ENCODE data around the gene ATG12. TPM values are rescaled to one million over a fixed set of nuclear protein-coding genes. Genes with fewer than 3 reads are reported as not detected.

The ATG12 gene
- total and polyA plus RNA-seq, 2 of the 8 experiments (the other 6 are each of a cell fraction or from before 2014, with no cell fraction given), result 23.8 to 49.3 TPM

- FAIRE-seq (no peak), DNase-seq (ENCODE audit: low read depth in 1 of 2, low spot score in 2 of 2) (no peak)
- no peak overlapping the region for H3K27ac ChIP-seq (ENCODE audit: low read depth, low read length)
- H4K91ac ChIP-seq (replicated peaks; ENCODE audit: insufficient read length, low read length), result no peak overlapping the region
- no peak overlapping the region for H2BK20ac ChIP-seq (ENCODE audit: low read length)
- no peaks in the 10 kb centered on the region for H3K9me3 ChIP-seq (ENCODE audit: insufficient read depth in 2 of 2, low read depth in 1 of 2, low read length in 1 of 2)
- H3K23me2 ChIP-seq (ENCODE audit: low read depth, low read length), result peaks cover 5% of the 10 kb centered on the region; the same call in 1 of the 2 replicates
- no peak overlapping the region for H2BK12ac ChIP-seq (ENCODE audit: low read depth, low read length)
- H3K27me3 ChIP-seq (replicated peaks in 1 of 4; ENCODE audit: control insufficient read depth in 3 of 4, extremely low read depth in 1 of 4, insufficient read depth in 3 of 4, low read length in 3 of 4), result no peaks in the 10 kb centered on the region
- peaks cover 4% of the 10 kb centered on the region; the same call in 1 of the 2 replicates for H3K79me1 ChIP-seq (ENCODE audit: low read depth, low read length)
- H2AFZ ChIP-seq (ENCODE audit: low read length), result no peak overlapping the region
- POLR2A ChIA-PET (ENCODE audit: partially characterized antibody), result interaction anchor here (1.0 to 1.2 kb wide), 2 partner anchors 16 to 218 kb away, joined by 3 read pairs; no protein-coding TSS in a partner anchor
- H2BK120ac ChIP-seq (replicated peaks; ENCODE audit: low read depth, low read length), result no peak overlapping the region
- H3K23ac ChIP-seq (ENCODE audit: insufficient read length), result no peak overlapping the region
- CTCF ChIA-PET (ENCODE audit: partially characterized antibody), result interaction anchor here (0.9 to 1.2 kb wide), 3 partner anchors 12 to 224 kb away, joined by 3 to 7 read pairs (median 3); no protein-coding TSS in a partner anchor
- peak overlapping the region in 1 of 4 experiments; percentile 82; a peak in 2 of 8 replicates for H3K4me3 ChIP-seq (ENCODE audit: extremely low read depth in 1 of 4, insufficient read depth in 2 of 4, low read depth in 3 of 4, low read length in 4 of 4)
- H3K79me2 ChIP-seq (ENCODE audit: control insufficient read depth in 1 of 2, insufficient read depth in 2 of 2, low read length in 2 of 2), result peaks cover 5 to 84% of the 10 kb centered on the region in 2 experiments; a peak in 3 of 4 replicates
- no peak overlapping the region for H4K5ac ChIP-seq (ENCODE audit: insufficient read length, low read depth, low read length)
- peaks cover 7 to 9% of the 10 kb centered on the region in 2 experiments for H4K20me1 ChIP-seq (replicated peaks in 1 of 2; ENCODE audit: control insufficient read depth in 1 of 2, insufficient read depth in 2 of 2, low read length in 2 of 2)
- peaks cover 0 to 5% (median 1%) of the 10 kb centered on the region in 4 experiments; a peak in 2 of 7 replicates for H3K4me1 ChIP-seq (replicated peaks in 1 of 4; ENCODE audit: control insufficient read depth in 3 of 4, insufficient read depth in 4 of 4, low read length in 3 of 4)
- no peak overlapping the region for H3K4ac ChIP-seq (replicated peaks; ENCODE audit: insufficient read length, low read depth, low read length)
- H3K9ac ChIP-seq (replicated peaks in 1 of 4; ENCODE audit: extremely low read depth in 1 of 4, low read depth in 3 of 4, low read length in 3 of 4), result no peak overlapping the region
- H3K18ac ChIP-seq (ENCODE audit: extremely low read depth, low read length), result no peak overlapping the region
- H3K56ac ChIP-seq (replicated peaks; ENCODE audit: insufficient read length, low read depth, low read length), result no peak overlapping the region
- H3K36me3 ChIP-seq (ENCODE audit: control insufficient read depth in 2 of 4, insufficient read depth in 4 of 4, low read length in 3 of 4), result no peaks in the 10 kb centered on the region
- H3K4me2 ChIP-seq (ENCODE audit: insufficient read depth in 1 of 2, low read depth in 2 of 2, low read length in 2 of 2), result peak overlapping the region in 1 of 2 experiments; percentile 96; a peak in 1 of 4 replicates
- no peak overlapping the region for H4K8ac ChIP-seq (ENCODE audit: extremely low read depth, insufficient read depth, low read length)
- no peak overlapping the region for H3K14ac ChIP-seq (ENCODE audit: insufficient read length)
- WGBS, 2 experiments (ENCODE audit: extremely low coverage in 1 of 2, insufficient coverage in 1 of 2, insufficient read length in 1 of 2, insufficient replicate concordance in 2 of 2, low coverage in 1 of 2, low lambda C conversion rate in 2 of 2, missing lambda C conversion rate in 1 of 2), result 84% methylated on average over 6 of the region's 6 CpGs; no CpG with 5 or more reads in 1 of the 2 experiments
- no peak overlapping the region for H2BK5ac ChIP-seq (ENCODE audit: low read depth, low read length)
- no peak overlapping the region for H2BK15ac ChIP-seq (ENCODE audit: low read length)
- H2AK5ac ChIP-seq (ENCODE audit: low read depth, low read length), result no peak overlapping the region
- TF ChIP-seq SUZ12 (IDR thresholded peaks at IDR 0.05; ENCODE audit: low read length) (no peak), RNF2 (IDR thresholded peaks at IDR 0.05; ENCODE audit: borderline replicate concordance, low read depth, low read length, missing control alignments, poor library complexity, severe bottlenecking) (no peak), CEBPB (IDR thresholded peaks at IDR 0.05; ENCODE audit: low read depth, low read length) (no peak), GABPA (IDR thresholded peaks at IDR 0.05; ENCODE audit: borderline replicate concordance, insufficient read depth, low read length) (no peak), TCF12 (IDR thresholded peaks at IDR 0.05; ENCODE audit: low read depth, low read length) (no peak), ZNF274 (IDR thresholded peaks at IDR 0.05; ENCODE audit: borderline replicate concordance, extremely low read depth, low read length) (no peak), POLR2AphosphoS5 (IDR thresholded peaks at IDR 0.05; ENCODE audit: low read depth, low read length) (no peak), RXRA (IDR thresholded peaks at IDR 0.05; ENCODE audit: insufficient read depth, low read depth, low read length) (no peak), SIX5 (IDR thresholded peaks at IDR 0.05; ENCODE audit: low read depth, low read length) (no peak), JUN (IDR thresholded peaks at IDR 0.05; ENCODE audit: low read depth, low read length) (no peak), EZH2 (IDR thresholded peaks at IDR 0.05; ENCODE audit: low read depth, low read length, severe bottlenecking) (no peak), CREB1 (IDR thresholded peaks at IDR 0.05) (no peak)
Measured at GRCh38 chr5:115843444-115844130, 2.2 kb upstream of the ATG12 start.
